Keratinocyte (primary cell): Measurements from ENCODE around the gene FAM43B.

Source experiments
- EZH2 ChIP-seq: IDR thresholded peaks from one replicate; pipeline ENCODE4 v1.6.1; 2012; ENCODE audit warnings: inconsistent platforms, mild to moderate bottlenecking, low read length, moderate library complexity
- TF ChIP-seq, protein P1 (sequence below), 3 experiments: IDR thresholded peaks in 1 of 3; conservative IDR thresholded peaks in 1 of 3; optimal IDR thresholded peaks in 1 of 3; 2 replicates in 2 of 3; 3 replicates in 1 of 3; pipeline versions ENCODE3 to v1.5.1; 2011; ENCODE audit warnings: low read length in 3 of 3, mild to moderate bottlenecking in 3 of 3, moderate library complexity in 2 of 3, control low read depth in 1 of 3, inconsistent platforms in 1 of 3; ENCODE audit not compliant: insufficient read depth in 2 of 3; ENCODE audit errors: extremely low read depth in 1 of 3

GRCh38 chr1:20573987-20574386 is 21.6 kb downstream of the FAM43B start:
- TF ChIP-seq, protein P1, sequence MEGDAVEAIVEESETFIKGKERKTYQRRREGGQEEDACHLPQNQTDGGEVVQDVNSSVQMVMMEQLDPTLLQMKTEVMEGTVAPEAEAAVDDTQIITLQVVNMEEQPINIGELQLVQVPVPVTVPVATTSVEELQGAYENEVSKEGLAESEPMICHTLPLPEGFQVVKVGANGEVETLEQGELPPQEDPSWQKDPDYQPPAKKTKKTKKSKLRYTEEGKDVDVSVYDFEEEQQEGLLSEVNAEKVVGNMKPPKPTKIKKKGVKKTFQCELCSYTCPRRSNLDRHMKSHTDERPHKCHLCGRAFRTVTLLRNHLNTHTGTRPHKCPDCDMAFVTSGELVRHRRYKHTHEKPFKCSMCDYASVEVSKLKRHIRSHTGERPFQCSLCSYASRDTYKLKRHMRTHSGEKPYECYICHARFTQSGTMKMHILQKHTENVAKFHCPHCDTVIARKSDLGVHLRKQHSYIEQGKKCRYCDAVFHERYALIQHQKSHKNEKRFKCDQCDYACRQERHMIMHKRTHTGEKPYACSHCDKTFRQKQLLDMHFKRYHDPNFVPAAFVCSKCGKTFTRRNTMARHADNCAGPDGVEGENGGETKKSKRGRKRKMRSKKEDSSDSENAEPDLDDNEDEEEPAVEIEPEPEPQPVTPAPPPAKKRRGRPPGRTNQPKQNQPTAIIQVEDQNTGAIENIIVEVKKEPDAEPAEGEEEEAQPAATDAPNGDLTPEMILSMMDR (optimal IDR thresholded peaks at IDR 0.05 in 1 of 3, IDR thresholded peaks at IDR 0.05 in 1 of 3, conservative IDR thresholded peaks at IDR 0.05 in 1 of 3; ENCODE audit: extremely low read depth in 1 of 3, insufficient read depth in 2 of 3, low read length in 3 of 3): no peak
- no peak for TF ChIP-seq EZH2
